Heart left ventricle (tissue), 13 donors: ENCODE results near the gene ZNF33B.
"Not testable (repeated sequence)": the region's sequence is repeated elsewhere in the genome, so short reads cannot be mapped to it uniquely, and the experiment has no call there.

Experiments
- CTCF ChIP-seq, 12 donors: fragments of 200-600 bp; sonication (generic) in 4 of 12; IDR thresholded peaks; one replicate each; pipeline versions ENCODE4 v1.5.0 to v1.8.0; 2018 to 2022; ENCODE audit warnings: antibody characterized with exemption in 12 of 12, mild to moderate bottlenecking in 5 of 12
- POLR2A ChIP-seq, 2 donors: fragments of 450-650 bp; IDR thresholded peaks; one replicate each; pipeline ENCODE4 v1.6.1; 2017; ENCODE audit warnings: antibody characterized with exemption in 2 of 2, mild to moderate bottlenecking in 2 of 2, moderate library complexity in 2 of 2
- donor health status: ischemic (EF 13 %, LVEDD 7.1; RV severe dilation, severe dysfunction).
- donor health status: DM: no; HTN: yes; CAD: no.
- donor health status: DM: no; HTN: no; CAD: no.
- donor health status: ischemic (EF 25% LVEDD 6.9; RV normal size, moderate dysfunction).
- donor health status: ischemic (EF 25% LVEDD 5.7; RV mildly dilated, moderate dysfunction).
- donor health status: ischemic (EF 35%, LVEDD 5.7; RV mildly dilated, moderate dysfunction).
- donor health status: nonischemic (EF 11% LVEDD 7.7; RV severe dilation, severe dysfunction).
- donor health status: DM: yes; HTN: yes; CAD: no.
- donor health status: PGD.
- donor health status: ischemic (EF 29% LVEDD 5.4; RV normal size, mild dysfunction).
- donor health status: nonischemic (EF 23%, LVEDD 6.1; RV moderate dilation, normal function).

GRCh38 chr10:42553576-42553975, 84.8 kb downstream of the ZNF33B start:
- not testable (repeated sequence) for TF ChIP-seq CTCF, POLR2A (IDR thresholded peaks at IDR 0.05)
